Measurements from ENCODE around the gene THOP1.

DNA sequence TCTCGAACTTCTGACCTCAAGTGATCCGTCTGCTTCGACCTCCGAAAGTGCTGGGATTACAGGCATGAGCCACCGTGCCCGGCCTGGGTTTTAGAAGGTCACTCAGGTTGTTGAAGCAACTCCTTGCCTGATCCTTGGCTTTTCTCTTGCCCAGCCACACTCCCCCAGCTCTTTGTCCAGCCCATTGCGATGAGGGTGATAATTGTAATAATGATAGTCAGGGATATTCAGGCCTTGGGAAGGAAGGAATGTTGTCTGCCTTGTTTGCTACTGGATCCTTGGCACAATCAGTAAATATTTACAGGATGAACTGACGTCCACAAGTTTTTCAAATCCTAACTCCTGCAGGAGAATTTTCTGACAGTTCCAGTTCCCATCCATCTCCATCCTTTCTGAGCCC lies 1.8 kb downstream of the THOP1 start:
- TF ChIP-seq POLR2AphosphoS5 (IDR thresholded peaks at IDR 0.05) (no peak), POLR2A (IDR thresholded peaks at IDR 0.05) (no peak)
